Measurements from ENCODE around the gene RNF212. TPM values are rescaled to one million over a fixed set of nuclear protein-coding genes. Genes with fewer than 3 reads are reported as not detected.
A peak's percentile ranks its signal among the peaks of the same experiment; 100 is the strongest.
"Not testable (repeated sequence)": the region's sequence is repeated elsewhere in the genome, so short reads cannot be mapped to it uniquely, and the experiment has no call there.

Gene RNF212
- total RNA-seq, 1 experiment from 2014 or later, result not detected

- in situ Hi-C loops (cut with HindIII; ENCODE audit: low sequenced_read_pairs), result no loop called here
- DNase-seq (ENCODE audit: low spot score), result no peak
These were observed 37.3 kb downstream of the RNF212 start for GRCh38 chr4:1075809-1076699.

- in situ Hi-C loops (cut with HindIII; ENCODE audit: low sequenced_read_pairs), result no loop called here
These were observed 38.1 kb downstream of the RNF212 start for GRCh38 chr4:1075225-1075624.

GRCh38 chr4:1074077-1074476 is 39.3 kb downstream of the RNF212 start:
- in situ Hi-C loops (cut with HindIII; ENCODE audit: low sequenced_read_pairs), result no loop called here
- no peak for DNase-seq (ENCODE audit: low spot score)

More at GRCh38 chr4:1075225-1075624, 38.1 kb downstream of the RNF212 start:
- DNase-seq (ENCODE audit: low spot score), result no peak

GRCh38 chr4:1072830-1073446 is 40.4 kb downstream of the RNF212 start:
- in situ Hi-C loops (cut with HindIII; ENCODE audit: low sequenced_read_pairs), result no loop called here
- DNase-seq (ENCODE audit: low spot score), result peak; percentile 51

GRCh38 chr4:1069394-1069793 is 44.0 kb downstream of the RNF212 start:
- in situ Hi-C loops (cut with HindIII; ENCODE audit: low sequenced_read_pairs), result no loop called here

GRCh38 chr4:1065732-1066131 is 47.6 kb downstream of the RNF212 start:
- in situ Hi-C loops (cut with HindIII; ENCODE audit: low sequenced_read_pairs), result no loop called here
- no peak for DNase-seq (ENCODE audit: low spot score)

More at GRCh38 chr4:1069394-1069793, 44.0 kb downstream of the RNF212 start:
- DNase-seq (ENCODE audit: low spot score), result no peak

- no peak for DNase-seq (ENCODE audit: low spot score)
- in situ Hi-C loops (cut with HindIII; ENCODE audit: low sequenced_read_pairs), result no loop called here
These were observed 50.9 kb downstream of the RNF212 start for GRCh38 chr4:1062419-1062818.

- peak; percentile 60 for DNase-seq (ENCODE audit: low spot score)
- in situ Hi-C loops (cut with HindIII; ENCODE audit: low sequenced_read_pairs), result no loop called here
These were observed 51.6 kb downstream of the RNF212 start for GRCh38 chr4:1061760-1062159.

- in situ Hi-C loops (cut with HindIII; ENCODE audit: low sequenced_read_pairs), result no loop called here
These were observed 52.2 kb downstream of the RNF212 start for GRCh38 chr4:1061056-1061700.

GRCh38 chr4:1060621-1061020 is 52.7 kb downstream of the RNF212 start:
- in situ Hi-C loops (cut with HindIII; ENCODE audit: low sequenced_read_pairs), result no loop called here
- no peak for DNase-seq (ENCODE audit: low spot score)

More at GRCh38 chr4:1061056-1061700, 52.2 kb downstream of the RNF212 start:
- DNase-seq (ENCODE audit: low spot score), result no peak

GRCh38 chr4:1060121-1060520 is 53.2 kb downstream of the RNF212 start:
- in situ Hi-C loops (cut with HindIII; ENCODE audit: low sequenced_read_pairs), result no loop called here
- DNase-seq (ENCODE audit: low spot score), result no peak

GRCh38 chr4:1058997-1059665 is 54.2 kb downstream of the RNF212 start:
- in situ Hi-C loops (cut with HindIII; ENCODE audit: low sequenced_read_pairs), result no loop called here
- no peak for DNase-seq (ENCODE audit: low spot score)

- no peak for DNase-seq (ENCODE audit: low spot score)
- in situ Hi-C loops (cut with HindIII; ENCODE audit: low sequenced_read_pairs), result no loop called here
These were observed 55.0 kb downstream of the RNF212 start for GRCh38 chr4:1058198-1058996.

- no peak for DNase-seq (ENCODE audit: low spot score)
- in situ Hi-C loops (cut with HindIII; ENCODE audit: low sequenced_read_pairs), result no loop called here
These were observed 56.0 kb downstream of the RNF212 start for GRCh38 chr4:1057403-1057745.

- in situ Hi-C loops (cut with HindIII; ENCODE audit: low sequenced_read_pairs), result no loop called here
- DNase-seq (ENCODE audit: low spot score), result no peak
These were observed 56.5 kb downstream of the RNF212 start for GRCh38 chr4:1056671-1057402.

GRCh38 chr4:1055721-1056590 is 57.4 kb downstream of the RNF212 start:
- DNase-seq (ENCODE audit: low spot score), result no peak
- in situ Hi-C loops (cut with HindIII; ENCODE audit: low sequenced_read_pairs), result no loop called here

GRCh38 chr4:1055243-1055701 is 58.1 kb downstream of the RNF212 start:
- in situ Hi-C loops (cut with HindIII; ENCODE audit: low sequenced_read_pairs), result not testable (repeated sequence)

More at GRCh38 chr4:1055243-1055701, 58.1 kb downstream of the RNF212 start:
- not testable (repeated sequence) for DNase-seq (ENCODE audit: low spot score)
